GM10847 (cell line): ENCODE data around the gene TRPV6.

ENCODE experiments used
- POLR2A ChIP-seq: IDR thresholded peaks from 2 replicates; pipeline ENCODE4 v1.6.1; 2011; ENCODE audit not compliant: insufficient read length; ENCODE audit errors: extremely low read depth

Gene TRPV6

DNA sequence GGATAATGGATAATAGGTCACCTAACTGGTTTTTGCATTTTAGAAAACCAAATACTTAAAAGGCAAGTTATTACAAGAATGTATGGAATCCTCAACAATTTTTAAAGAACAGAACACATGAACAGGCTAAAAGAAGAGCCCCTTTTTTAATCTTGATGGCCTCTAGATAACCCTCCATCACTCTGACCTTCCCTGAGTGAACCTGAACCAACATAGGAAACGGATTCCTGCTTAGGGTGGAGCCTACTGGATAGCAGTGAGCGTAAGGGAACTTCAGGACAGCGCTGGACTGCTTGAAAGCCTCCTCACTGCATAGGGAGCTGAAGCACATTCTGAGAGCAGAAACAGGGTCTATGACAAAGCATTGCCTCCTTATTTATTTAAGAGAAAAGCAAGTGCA is 27.5 kb upstream of the TRPV6 start:
- no peak for TF ChIP-seq POLR2A

DNA sequence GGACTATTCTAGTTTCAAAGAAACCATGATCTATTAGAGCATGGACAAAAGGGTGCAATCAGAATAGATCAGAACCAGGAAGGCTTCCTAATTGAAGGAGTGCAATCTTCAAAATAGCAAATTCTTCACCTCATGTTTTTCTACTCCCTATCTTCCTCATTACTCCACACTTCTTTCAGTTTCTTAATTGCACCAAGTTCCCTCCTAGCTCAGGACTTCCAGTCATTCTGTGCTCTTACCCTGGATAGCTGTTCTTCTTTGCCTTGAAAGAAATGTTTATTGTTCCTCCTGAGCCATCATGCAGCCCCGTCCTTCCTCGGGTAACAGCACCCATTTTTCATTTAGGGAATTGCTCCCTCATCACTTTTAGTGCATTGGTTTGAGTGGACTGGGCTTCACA is 24.9 kb upstream of the TRPV6 start:
- TF ChIP-seq POLR2A, result no peak

DNA sequence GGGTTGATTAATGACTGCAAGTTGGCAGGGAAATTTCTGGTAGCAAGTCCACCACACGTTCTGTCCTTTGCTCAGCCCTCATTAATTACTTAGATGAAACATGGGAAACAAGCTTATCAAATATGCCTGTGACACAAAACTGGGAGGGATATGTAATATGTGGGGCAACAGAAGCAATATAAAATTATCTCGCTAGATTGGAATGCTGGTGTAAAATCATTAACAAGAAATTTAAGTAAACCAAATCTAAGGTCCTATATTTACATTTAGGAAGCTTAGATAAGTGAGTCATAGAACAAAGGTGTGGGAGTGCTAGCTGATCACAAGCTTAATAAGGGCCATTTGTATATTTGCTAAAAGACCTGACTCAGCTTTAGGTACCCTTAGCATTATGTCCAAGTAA is 24.5 kb upstream of the TRPV6 start:
- no peak for TF ChIP-seq POLR2A

DNA sequence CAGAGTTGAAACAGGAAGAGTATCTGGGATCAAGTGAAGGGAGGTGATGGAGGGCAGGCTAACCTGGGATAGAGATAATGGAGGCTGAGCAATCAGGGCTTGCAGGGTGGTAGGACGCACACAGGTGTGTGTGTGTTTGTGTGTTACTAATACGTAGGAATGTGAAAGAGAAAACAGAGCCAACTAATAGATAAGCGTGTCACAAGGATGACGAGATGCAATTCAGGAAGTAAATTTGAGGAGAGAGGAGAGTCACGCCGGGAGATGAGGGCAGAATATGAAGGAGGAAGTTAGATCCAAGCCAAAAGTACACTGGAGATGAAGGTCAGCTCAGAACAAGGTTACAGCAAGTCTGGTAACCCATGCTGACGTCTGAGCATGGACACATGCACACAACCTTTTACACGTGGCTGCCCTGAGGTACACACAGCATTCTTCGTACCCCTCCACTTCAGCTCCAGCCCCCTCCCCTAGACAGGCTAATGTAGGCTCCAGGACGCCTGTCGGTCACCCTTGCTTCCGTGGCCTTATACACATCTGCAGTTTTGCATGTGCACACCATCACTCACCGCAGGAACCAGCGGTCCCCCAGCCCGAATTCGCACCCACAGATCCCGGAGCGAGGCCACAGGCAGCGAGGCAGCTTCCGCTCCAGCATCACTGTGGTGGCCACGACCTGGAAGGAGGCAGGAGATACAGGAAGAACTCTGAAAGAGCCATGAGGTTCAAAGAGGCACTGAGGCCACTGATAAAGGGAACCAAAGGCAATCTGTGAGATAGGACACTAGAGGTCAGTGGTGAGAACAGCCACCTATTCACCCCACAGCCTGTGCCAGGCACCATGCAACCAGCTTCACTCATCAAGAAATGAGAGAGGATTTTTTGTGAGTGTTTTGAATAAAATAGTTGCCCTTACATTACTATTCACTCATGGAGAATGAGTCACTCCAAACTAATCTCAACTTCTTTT is 23.7 kb upstream of the TRPV6 start:
- no peak for TF ChIP-seq POLR2A

DNA sequence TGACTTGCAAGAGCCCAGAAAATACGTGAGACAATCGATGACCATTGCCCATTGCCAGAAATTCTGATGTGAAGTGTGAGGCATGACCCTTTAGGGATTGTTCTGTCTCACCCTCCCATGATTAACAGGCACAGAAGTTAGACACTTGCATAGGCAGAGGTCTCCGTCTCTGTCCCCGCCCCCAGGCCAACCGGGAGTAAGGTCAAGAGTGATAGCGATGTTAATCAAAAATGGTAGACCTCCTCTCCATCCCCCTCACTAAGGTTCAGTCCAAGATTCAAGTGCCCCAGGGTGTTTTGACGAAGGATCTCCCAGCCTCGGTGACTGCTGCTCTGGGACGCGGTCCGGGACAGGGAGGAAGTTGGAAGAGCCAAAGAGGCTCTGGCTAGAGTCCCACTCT is 22.7 kb upstream of the TRPV6 start:
- no peak for TF ChIP-seq POLR2A

DNA sequence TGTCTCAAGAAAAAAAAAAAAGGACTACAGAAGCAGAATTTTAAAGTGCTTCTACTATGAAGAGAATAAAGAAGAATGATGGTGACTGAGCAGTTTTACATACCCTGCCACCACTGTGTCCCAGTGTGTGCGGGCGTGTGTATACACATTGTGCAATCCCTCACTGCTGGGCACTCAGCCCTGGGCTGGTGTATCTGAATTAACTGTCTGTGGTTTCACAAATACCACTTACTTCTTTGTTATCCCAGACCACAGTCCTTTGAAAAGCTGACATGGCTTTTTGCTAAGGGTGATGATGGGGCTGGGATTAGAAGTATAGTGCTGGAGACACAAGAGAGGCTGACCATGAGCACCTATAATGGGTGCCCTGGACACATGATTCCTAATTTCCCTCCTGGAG is 21.1 kb upstream of the TRPV6 start:
- TF ChIP-seq POLR2A, result no peak

DNA sequence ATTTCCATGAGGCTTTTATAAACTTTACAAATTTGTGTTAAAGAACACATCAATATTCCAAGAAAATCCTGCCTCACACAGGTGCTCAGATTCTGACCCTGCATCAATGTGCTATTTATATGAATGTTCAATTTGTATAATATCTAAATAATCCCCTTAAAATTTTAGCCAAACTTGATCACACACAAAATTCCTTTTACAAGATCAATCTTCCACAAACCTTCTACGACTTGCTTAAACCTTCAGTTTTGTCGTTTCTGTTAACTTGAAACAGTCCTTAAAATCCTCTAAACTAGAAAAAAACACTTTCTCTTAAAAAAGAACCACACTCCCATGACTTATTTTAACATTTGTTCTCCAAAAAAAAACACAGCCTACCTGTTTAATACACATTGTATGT is 20.2 kb upstream of the TRPV6 start:
- TF ChIP-seq POLR2A, result no peak

DNA sequence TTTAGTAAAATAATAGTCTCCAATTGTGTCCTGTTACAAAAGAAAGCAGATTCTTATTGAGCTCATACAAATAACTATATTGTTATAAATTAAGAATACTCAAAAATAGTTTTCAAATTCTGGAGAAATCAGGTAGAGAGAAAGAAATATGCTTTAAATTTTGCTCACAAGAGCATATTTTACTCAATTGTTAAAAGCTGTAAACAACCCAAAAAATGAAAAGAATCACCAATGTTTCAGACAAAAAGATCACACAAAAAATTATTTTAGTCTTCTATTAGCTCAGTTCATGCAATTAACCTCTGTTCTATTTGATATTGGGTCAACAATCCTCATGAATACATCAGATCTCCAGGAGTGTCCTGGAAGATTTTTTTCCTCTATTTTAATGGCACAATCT is 18.6 kb upstream of the TRPV6 start:
- TF ChIP-seq POLR2A, result no peak

DNA sequence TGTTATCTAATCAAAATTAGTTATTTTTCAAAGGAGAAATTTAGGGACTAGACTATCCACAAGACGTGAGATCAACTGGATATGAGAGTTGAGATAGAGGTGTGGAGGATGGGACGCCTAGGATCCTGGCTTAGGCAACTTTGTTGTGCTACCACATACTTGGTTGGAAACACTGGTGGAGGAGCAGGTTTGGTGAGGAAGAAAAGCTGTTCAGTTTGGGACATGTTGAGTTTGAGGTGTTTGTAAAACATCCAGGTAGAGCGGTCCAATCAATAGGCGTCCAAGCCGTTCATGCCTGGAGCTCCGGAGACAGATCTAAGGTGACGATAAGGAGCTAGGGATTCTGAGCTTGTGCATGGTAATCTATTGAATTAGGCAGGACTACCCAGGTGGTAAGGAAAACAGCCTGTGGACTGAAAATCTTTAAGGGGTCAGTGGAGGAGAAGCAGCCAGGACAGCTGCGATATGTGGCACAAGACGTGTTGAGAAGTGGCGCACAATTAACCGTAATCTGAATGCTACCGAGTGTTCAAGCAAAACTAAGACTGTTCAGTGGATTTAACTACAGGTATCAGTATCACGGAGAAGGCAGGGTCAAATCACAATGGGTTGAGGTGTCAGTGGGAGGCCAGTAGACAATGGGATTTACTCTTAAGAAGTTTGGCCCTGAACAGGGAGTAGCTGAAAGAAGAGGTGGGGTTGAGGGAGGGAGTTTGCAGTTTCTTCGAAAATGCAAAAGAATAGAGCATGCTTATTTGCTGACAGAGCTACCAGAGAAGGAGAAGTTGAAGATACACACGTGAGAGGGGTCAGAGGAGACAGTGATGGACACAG is 16.1 kb upstream of the TRPV6 start:
- no peak for TF ChIP-seq POLR2A

DNA sequence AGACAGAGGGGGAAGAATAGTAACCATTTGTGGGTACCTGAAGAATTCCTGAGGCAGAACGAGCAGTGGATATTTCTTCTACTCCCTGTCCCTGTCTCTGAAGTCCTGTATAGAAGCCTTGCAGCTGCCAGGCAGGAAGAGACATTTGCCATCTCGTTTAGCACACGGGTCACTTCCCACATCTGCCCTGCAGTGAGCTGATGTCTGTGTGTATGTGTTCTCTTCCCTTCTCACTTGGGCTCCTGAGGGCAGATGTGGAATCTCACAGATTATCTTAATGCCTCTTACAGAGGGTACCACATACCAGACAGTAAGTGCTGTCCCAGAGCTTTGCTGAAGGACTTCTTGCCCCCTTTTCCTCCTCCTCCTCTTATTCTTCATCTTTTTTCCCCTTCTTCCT is 14.1 kb upstream of the TRPV6 start:
- no peak for TF ChIP-seq POLR2A

DNA sequence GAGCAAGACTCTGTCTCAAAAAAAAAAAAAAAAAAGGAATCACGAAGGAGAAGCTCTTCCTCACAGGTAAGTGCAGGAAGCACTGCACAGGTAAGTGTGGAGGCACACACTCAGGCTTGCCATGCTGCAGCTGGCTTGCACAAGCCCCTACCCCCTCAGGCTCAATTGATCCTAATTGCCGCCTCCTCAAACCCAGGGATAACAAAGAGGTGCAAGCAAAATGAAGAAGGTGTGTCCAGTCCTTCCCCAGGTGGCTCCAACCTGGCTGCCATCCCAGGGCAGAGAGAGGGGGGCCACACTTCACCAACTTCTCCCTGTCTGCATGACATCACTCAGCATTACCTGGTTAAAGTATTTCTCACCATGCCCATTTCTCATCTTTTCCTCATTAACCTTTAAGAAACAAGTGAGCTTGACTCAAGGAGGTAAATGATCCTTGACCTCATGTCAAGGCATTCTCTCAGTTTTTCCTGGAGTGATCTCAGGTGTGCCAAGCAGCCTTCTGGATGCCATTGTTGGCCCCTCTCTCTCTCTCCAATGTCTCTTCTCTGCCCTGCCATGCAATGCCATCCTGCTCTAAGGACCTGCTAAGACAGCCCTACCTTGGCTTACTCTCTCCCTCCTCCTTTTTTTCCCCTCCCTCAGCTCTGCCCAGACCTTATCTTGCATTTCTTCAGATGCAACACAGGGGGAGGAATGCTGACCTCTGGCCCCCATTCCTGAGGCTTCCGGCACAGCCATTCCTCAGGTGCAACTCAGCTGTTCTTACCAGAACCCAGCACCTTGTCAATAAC is 13.0 kb upstream of the TRPV6 start:
- no peak for TF ChIP-seq POLR2A

DNA sequence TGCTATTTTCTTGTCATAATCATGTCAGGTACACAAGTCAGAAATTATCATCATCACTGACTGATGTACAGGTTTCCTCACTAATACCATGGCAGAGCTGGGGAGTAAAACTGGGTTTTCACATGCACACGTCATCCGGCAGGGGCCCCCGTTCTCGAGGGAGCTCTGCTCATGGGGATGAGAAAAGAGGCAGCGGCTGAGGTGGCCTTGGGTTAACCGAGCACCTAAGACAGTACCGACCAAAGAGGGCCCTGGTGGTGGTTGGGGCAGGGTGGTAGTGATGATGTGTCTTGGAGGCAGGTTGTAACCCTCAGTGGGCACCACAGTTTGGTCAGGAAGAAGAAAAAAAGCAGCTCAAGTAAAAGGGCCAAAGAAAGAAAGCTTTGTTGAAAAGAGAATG is 12.1 kb upstream of the TRPV6 start:
- no peak for TF ChIP-seq POLR2A

DNA sequence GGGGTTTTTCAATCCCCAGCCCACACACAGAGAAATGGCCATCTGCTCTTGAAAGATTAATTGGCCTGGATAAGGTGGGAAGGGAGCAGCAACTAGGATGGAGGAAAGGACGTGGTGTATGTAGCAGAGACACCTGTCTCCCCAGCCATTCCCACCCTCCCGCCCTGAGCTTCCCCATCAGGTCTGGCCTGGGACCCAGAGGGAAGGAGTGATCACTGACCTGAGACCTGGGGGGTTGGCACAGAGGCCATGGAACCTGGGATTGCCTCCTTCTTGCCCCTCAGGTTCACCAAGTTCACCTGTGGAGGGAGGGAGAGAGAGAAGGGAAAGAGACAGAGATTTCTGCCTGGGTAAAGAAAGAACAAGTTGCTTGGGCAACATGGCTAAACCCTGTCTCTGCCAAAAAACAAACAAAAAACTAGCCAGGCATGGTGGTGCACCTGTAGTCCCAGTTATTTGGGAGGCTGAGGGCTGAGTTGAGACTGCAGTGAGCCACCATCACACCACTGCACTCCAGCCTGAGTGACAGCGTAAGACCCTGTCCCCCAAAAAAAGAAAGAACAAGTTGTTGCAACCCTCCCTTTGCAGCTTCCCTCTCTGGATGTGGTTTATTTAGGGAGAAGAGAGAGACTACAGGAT is 11.3 kb upstream of the TRPV6 start:
- no peak for TF ChIP-seq POLR2A

DNA sequence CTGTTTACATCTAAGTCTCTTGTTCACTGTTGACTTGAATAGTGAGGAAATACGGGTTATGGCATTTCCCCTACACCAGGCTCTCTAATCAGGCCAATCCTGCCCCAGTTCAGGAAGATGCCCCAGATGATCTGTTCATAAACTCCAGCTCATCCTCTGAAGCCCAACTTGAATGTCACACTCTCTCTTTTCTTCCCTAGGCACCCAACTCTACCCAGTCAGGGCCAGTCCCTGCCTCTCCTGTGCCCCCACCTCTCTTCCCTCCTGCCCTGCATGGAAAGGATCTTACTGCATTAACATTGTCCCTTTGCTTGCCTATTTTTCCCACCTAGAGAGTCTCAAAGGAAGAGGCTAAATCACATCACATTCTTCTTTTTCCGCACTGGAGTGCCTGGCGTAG is 10.6 kb upstream of the TRPV6 start:
- no peak for TF ChIP-seq POLR2A
